ENCODE measurements around the gene BCL2L1. TPM values are rescaled to one million over a fixed set of nuclear protein-coding genes. Genes with fewer than 3 reads are reported as not detected.

Gene BCL2L1
- total RNA-seq = 10 to 100 TPM; 57.1 to 58.8 TPM

GRCh38 chr20:31722257-31723068 is at the start of gene BCL2L1:
Gene BCL2L1 (minus strand): TSS chr20:31722868. CDS start chr20:31722218, 650 bp downstream.
- Mint-ChIP-seq H3K27ac (peak within 1 kb of the TSS; percentile 98), H3K4me3 (peak within 1 kb of the TSS; percentile 85), H3K9me3 (no peaks in the 10 kb centered on the region), H3K36me3 (ENCODE audit: low read depth) (peaks cover 44% of the 10 kb centered on the region), H3K4me1 (peaks cover 36% of the 10 kb centered on the region), H3K27me3 (no peaks in the 10 kb centered on the region)
- ChIA-PET CTCF (interaction anchor here (1.3 to 6.8 kb wide), 16 partner anchors 9 to 167 kb away, joined by 3 to 219 read pairs (median 16); partner anchors contain the start of genes ID1 and TPX2), POLR2A (interaction anchor here (2.2 kb wide), 1 partner anchor 61 kb away, joined by 25 read pairs; no protein-coding TSS in a partner anchor)
- peak; percentile 69 for DNase-seq

GRCh38 chr20:31770243-31770642 is 47.6 kb upstream of the BCL2L1 start:
- Mint-ChIP-seq H3K27me3 (no peaks in the 10 kb centered on the region), H3K4me3 (no peak overlapping the region), H3K9me3 (no peaks in the 10 kb centered on the region), H3K27ac (peak overlapping the region; percentile 25), H3K4me1 (peaks cover 2% of the 10 kb centered on the region), H3K36me3 (ENCODE audit: low read depth) (peaks cover 64% of the 10 kb centered on the region)
- DNase-seq = no peak
- POLR2A ChIA-PET = no interaction called here
- CTCF ChIA-PET = no interaction called here

GRCh38 chr20:31769681-31770080 is 47.0 kb upstream of the BCL2L1 start:
- ChIA-PET CTCF (no interaction called here), POLR2A (no interaction called here)
- peaks cover 4% of the 10 kb centered on the region for H3K4me1 Mint-ChIP-seq
- no peak overlapping the region for H3K4me3 Mint-ChIP-seq
- no peak overlapping the region for H3K27ac Mint-ChIP-seq
- no peak for DNase-seq
- H3K27me3 Mint-ChIP-seq = no peaks in the 10 kb centered on the region
- no peaks in the 10 kb centered on the region for H3K9me3 Mint-ChIP-seq
- peaks cover 66% of the 10 kb centered on the region for H3K36me3 Mint-ChIP-seq (ENCODE audit: low read depth)

GRCh38 chr20:31767805-31768204 is 45.1 kb upstream of the BCL2L1 start:
- H3K27me3 Mint-ChIP-seq = no peaks in the 10 kb centered on the region
- H3K4me1 Mint-ChIP-seq = peaks cover 5% of the 10 kb centered on the region
- peaks cover 63% of the 10 kb centered on the region for H3K36me3 Mint-ChIP-seq (ENCODE audit: low read depth)
- ChIA-PET CTCF (interaction anchor here (0.6 to 1.2 kb wide), 3 partner anchors 9 to 79 kb away, joined by 3 to 4 read pairs (median 3); no protein-coding TSS in a partner anchor), POLR2A (no interaction called here)
- no peaks in the 10 kb centered on the region for H3K9me3 Mint-ChIP-seq
- no peak for DNase-seq
- H3K27ac Mint-ChIP-seq = no peak overlapping the region
- no peak overlapping the region for H3K4me3 Mint-ChIP-seq

GRCh38 chr20:31764641-31765305 is 42.1 kb upstream of the BCL2L1 start:
- Mint-ChIP-seq H3K4me1 (peaks cover 5% of the 10 kb centered on the region), H3K36me3 (ENCODE audit: low read depth) (peaks cover 60% of the 10 kb centered on the region), H3K4me3 (no peak overlapping the region), H3K27ac (no peak overlapping the region), H3K27me3 (no peaks in the 10 kb centered on the region), H3K9me3 (no peaks in the 10 kb centered on the region)
- no peak for DNase-seq
- ChIA-PET POLR2A (no interaction called here), CTCF (no interaction called here)

GRCh38 chr20:31760519-31761240 is 38.0 kb upstream of the BCL2L1 start:
- Mint-ChIP-seq H3K9me3 (no peaks in the 10 kb centered on the region), H3K27ac (peak overlapping the region; percentile 33), H3K36me3 (ENCODE audit: low read depth) (peaks cover 65% of the 10 kb centered on the region), H3K27me3 (no peaks in the 10 kb centered on the region), H3K4me3 (no peak overlapping the region), H3K4me1 (peaks cover 6% of the 10 kb centered on the region)
- CTCF ChIA-PET = no interaction called here
- DNase-seq = no peak
- POLR2A ChIA-PET = no interaction called here

GRCh38 chr20:31759836-31760518 is 37.3 kb upstream of the BCL2L1 start:
- no peak overlapping the region for H3K27ac Mint-ChIP-seq
- H3K36me3 Mint-ChIP-seq (ENCODE audit: low read depth) = peaks cover 59% of the 10 kb centered on the region
- ChIA-PET CTCF (no interaction called here), POLR2A (interaction anchor here (0.5 to 0.6 kb wide), 2 partner anchors 11 to 25 kb away, joined by 3 read pairs; no protein-coding TSS in a partner anchor)
- no peak for DNase-seq
- H3K4me1 Mint-ChIP-seq = peaks cover 6% of the 10 kb centered on the region
- no peaks in the 10 kb centered on the region for H3K27me3 Mint-ChIP-seq
- no peak overlapping the region for H3K4me3 Mint-ChIP-seq
- no peaks in the 10 kb centered on the region for H3K9me3 Mint-ChIP-seq

- no peak for DNase-seq
- no peaks in the 10 kb centered on the region for H3K9me3 Mint-ChIP-seq
- ChIA-PET CTCF (interaction anchor here (0.8 to 1.5 kb wide), 3 partner anchors 8 to 146 kb away, joined by 3 read pairs; no protein-coding TSS in a partner anchor), POLR2A (no interaction called here)
- peaks cover 56% of the 10 kb centered on the region for H3K36me3 Mint-ChIP-seq (ENCODE audit: low read depth)
- H3K4me1 Mint-ChIP-seq = peaks cover 3% of the 10 kb centered on the region
- no peak overlapping the region for H3K27ac Mint-ChIP-seq
- no peak overlapping the region for H3K4me3 Mint-ChIP-seq
- no peaks in the 10 kb centered on the region for H3K27me3 Mint-ChIP-seq
Observed at GRCh38 chr20:31758991-31759390, 36.3 kb upstream of the BCL2L1 start.

GRCh38 chr20:31758521-31758920 is 35.9 kb upstream of the BCL2L1 start:
- no peak for DNase-seq
- POLR2A ChIA-PET = no interaction called here
- Mint-ChIP-seq H3K27me3 (no peaks in the 10 kb centered on the region), H3K4me1 (peaks cover 3% of the 10 kb centered on the region), H3K9me3 (no peaks in the 10 kb centered on the region), H3K4me3 (no peak overlapping the region), H3K36me3 (ENCODE audit: low read depth) (peaks cover 57% of the 10 kb centered on the region), H3K27ac (no peak overlapping the region)
- CTCF ChIA-PET = interaction anchor here (0.8 to 1.5 kb wide), 4 partner anchors 9 to 146 kb away, joined by 3 to 4 read pairs (median 3); no protein-coding TSS in a partner anchor

- peaks cover 62% of the 10 kb centered on the region for H3K36me3 Mint-ChIP-seq (ENCODE audit: low read depth)
- no peaks in the 10 kb centered on the region for H3K9me3 Mint-ChIP-seq
- no peak overlapping the region for H3K4me3 Mint-ChIP-seq
- peaks cover 10% of the 10 kb centered on the region for H3K4me1 Mint-ChIP-seq
- CTCF ChIA-PET = no interaction called here
- H3K27ac Mint-ChIP-seq = no peak overlapping the region
- POLR2A ChIA-PET = no interaction called here
- H3K27me3 Mint-ChIP-seq = no peaks in the 10 kb centered on the region
- no peak for DNase-seq
Observed at GRCh38 chr20:31757254-31757653, 34.6 kb upstream of the BCL2L1 start.

- CTCF ChIA-PET = interaction anchor here (0.6 to 2.1 kb wide), 3 partner anchors 8 to 117 kb away, joined by 3 to 6 read pairs (median 4); no protein-coding TSS in a partner anchor
- POLR2A ChIA-PET = no interaction called here
Observed at GRCh38 chr20:31751126-31751525, 28.5 kb upstream of the BCL2L1 start.

GRCh38 chr20:31749223-31749622 is 26.6 kb upstream of the BCL2L1 start:
- Mint-ChIP-seq H3K27ac (no peak overlapping the region), H3K36me3 (ENCODE audit: low read depth) (peaks cover 57% of the 10 kb centered on the region)

More at GRCh38 chr20:31751126-31751525, 28.5 kb upstream of the BCL2L1 start:
- Mint-ChIP-seq H3K4me1 (peaks cover 31% of the 10 kb centered on the region), H3K4me3 (no peak overlapping the region), H3K36me3 (ENCODE audit: low read depth) (peaks cover 51% of the 10 kb centered on the region), H3K9me3 (no peaks in the 10 kb centered on the region), H3K27me3 (no peaks in the 10 kb centered on the region), H3K27ac (no peak overlapping the region)
- DNase-seq = no peak

More at GRCh38 chr20:31749223-31749622, 26.6 kb upstream of the BCL2L1 start:
- no peaks in the 10 kb centered on the region for H3K27me3 Mint-ChIP-seq
- peaks cover 36% of the 10 kb centered on the region for H3K4me1 Mint-ChIP-seq
- H3K9me3 Mint-ChIP-seq = no peaks in the 10 kb centered on the region
- ChIA-PET CTCF (interaction anchor here (0.8 to 2.1 kb wide), 2 partner anchors 25 to 190 kb away, joined by 3 to 5 read pairs; no protein-coding TSS in a partner anchor), POLR2A (no interaction called here)
- no peak for DNase-seq
- no peak overlapping the region for H3K4me3 Mint-ChIP-seq

All from activated CD4-positive, alpha-beta T cell treated with anti-CD3 and anti-CD28 coated beads, Interleukin-2, amount 10 ng/mL, durations not matched to agents 7 days and 5 days (primary cell).